Kidney epithelial cell (primary cell): ENCODE measurements around the gene GJC2. TPM values are rescaled to one million over a fixed set of nuclear protein-coding genes. Genes with fewer than 3 reads are reported as not detected.
"Not testable (repeated sequence)": the region's sequence is repeated elsewhere in the genome, so short reads cannot be mapped to it uniquely, and the experiment has no call there.

Experiments used
- DNase-seq: peaks from one replicate; pipeline ENCODE4 v3.0.0-alpha.2; 2010; ENCODE audit warnings: low read depth
- H3K27me3 ChIP-seq: 2 replicates; pipeline ENCODE4 v1.6.0; 2011; ENCODE audit warnings: low read length; ENCODE audit not compliant: control insufficient read depth, insufficient read depth
- H3K36me3 ChIP-seq: 2 replicates; pipeline ENCODE4 v1.5.1; 2011; ENCODE audit warnings: low read length; ENCODE audit not compliant: control insufficient read depth, insufficient read depth
- H3K4me3 ChIP-seq: 2 replicates; pipeline ENCODE4 v1.5.1; 2011; ENCODE audit warnings: low read depth, mild to moderate bottlenecking, control low read depth, low read length
- total RNA-seq: library from RNA; depleted of rRNA; stranded (reverse); fragments of >200 nt; gene quantifications from 2 replicates; pipeline ENCODE4 v1.2.3, GENCODE V29; 2015
- TF ChIP-seq, protein P1 (sequence below): IDR thresholded peaks from 2 replicates; pipeline ENCODE4 v1.5.1; 2011; ENCODE audit warnings: mild to moderate bottlenecking, moderate library complexity, low read length, control low read depth, inconsistent platforms; ENCODE audit not compliant: insufficient read depth, poor library complexity, severe bottlenecking

Gene GJC2
- total RNA-seq, 1 donor from 2014 or later = 0.38 TPM

DNA sequence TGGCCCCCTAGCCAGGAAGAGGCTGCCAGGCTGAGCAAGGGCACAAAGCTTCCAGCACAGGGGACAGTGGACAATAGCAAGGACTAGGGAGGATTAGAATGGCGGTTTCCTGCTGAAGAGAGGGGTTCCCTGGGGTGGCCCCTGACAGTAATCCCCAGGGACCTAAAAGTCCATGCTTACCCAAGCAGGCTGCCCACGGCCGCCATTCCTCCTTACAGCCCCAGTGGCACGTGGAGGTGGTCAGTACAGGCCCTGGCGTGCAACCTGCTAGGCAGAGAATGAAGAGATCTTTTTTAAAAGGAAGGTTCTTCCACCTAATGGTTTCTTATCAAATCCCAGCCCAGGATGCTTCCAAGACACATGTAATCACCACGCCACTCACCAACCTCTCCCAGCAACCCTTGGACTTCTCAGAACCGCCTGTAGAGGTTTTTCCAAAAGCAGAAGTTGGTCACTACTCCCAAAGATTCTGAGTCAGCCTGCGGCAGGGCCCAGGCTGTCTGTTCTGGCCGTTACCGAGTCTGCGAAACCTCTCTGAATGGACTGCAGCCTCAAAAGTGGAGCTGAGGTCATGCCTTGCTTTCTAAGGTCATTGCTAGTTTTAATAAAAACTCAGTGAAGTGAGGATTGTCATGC, 41.6 kb upstream of the GJC2 start:
- H3K4me3 ChIP-seq = peak overlapping the region; percentile 72
- no peak for DNase-seq
- TF ChIP-seq, protein P1, sequence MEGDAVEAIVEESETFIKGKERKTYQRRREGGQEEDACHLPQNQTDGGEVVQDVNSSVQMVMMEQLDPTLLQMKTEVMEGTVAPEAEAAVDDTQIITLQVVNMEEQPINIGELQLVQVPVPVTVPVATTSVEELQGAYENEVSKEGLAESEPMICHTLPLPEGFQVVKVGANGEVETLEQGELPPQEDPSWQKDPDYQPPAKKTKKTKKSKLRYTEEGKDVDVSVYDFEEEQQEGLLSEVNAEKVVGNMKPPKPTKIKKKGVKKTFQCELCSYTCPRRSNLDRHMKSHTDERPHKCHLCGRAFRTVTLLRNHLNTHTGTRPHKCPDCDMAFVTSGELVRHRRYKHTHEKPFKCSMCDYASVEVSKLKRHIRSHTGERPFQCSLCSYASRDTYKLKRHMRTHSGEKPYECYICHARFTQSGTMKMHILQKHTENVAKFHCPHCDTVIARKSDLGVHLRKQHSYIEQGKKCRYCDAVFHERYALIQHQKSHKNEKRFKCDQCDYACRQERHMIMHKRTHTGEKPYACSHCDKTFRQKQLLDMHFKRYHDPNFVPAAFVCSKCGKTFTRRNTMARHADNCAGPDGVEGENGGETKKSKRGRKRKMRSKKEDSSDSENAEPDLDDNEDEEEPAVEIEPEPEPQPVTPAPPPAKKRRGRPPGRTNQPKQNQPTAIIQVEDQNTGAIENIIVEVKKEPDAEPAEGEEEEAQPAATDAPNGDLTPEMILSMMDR = no peak
- no peaks in the 10 kb centered on the region for H3K27me3 ChIP-seq
- no peaks in the 10 kb centered on the region for H3K36me3 ChIP-seq

DNA sequence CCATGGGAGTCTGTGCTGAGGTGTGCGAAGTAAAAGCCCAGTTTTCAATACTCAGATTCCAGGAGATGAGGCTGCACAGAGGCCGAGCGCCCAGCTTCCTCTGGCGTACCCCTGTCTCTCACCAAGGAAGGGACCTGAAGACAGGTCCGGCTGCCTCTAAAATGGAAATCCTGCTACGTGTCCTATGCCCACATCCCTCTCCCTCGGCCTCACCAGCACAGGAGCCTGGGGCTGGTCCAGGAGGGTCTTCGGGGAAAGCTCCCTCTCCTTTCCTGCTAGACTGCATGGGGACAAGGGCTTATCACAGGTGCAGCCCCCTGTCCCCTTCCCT, 41.0 kb upstream of the GJC2 start:
- no peak for DNase-seq
- Histone ChIP-seq H3K27me3 (no peaks in the 10 kb centered on the region), H3K36me3 (no peaks in the 10 kb centered on the region), H3K4me3 (peak overlapping the region; percentile 72)
- TF ChIP-seq, protein P1 = no peak

DNA sequence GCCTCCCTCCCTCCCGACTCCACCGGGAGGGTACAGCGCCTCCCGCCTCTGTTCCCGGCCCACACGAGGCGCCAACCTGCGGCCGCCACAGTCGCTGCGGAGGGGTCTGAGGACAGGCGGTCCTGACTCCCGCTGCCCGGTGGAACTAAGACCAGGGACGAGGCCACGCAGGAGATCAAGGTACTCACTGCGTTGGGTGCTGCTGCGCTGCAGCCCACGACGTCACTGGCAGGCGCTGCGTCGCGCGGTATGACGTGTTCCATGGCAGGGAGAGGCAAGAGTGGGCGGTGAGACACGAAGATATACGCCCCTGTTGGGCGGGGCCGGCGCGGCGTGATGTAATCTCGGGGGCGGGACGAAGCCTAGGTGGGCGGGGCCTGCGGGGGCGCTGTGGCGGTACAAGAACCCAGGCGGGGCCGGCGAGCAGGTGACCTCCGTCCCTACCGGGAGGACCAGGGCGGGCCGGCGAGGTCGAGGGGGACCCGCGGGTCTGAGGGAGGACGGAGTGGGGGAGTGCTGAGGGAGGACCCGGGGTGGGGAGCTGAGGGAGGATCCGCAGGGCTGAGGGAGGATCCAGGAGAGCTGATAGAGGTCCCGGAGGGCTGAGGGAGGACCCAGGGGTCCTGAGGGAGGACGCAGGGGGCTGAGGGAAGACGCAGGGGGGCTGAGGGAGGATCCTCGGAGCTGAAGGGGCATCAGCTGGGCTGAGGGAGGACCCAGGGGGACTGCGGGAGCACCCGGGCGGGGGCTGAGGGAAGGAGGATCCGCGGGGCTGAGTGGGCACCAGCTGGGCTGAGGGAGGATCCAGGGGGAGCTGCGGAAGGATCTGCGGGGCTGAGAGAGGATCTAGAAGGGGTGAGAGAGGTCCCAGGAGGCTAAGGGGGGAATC, 40.4 kb upstream of the GJC2 start, which contains the start of gene MRPL55:
TSS of gene MRPL55 (minus strand) at position 227 of the 889 bp plus-strand sequence. CDS start 1,039 bp downstream, outside the sequence.
- Histone ChIP-seq H3K27me3 (no peaks in the 10 kb centered on the region), H3K4me3 (peak within 1 kb of the TSS; percentile 72), H3K36me3 (no peaks in the 10 kb centered on the region)
- TF ChIP-seq, protein P1 = no peak
- peak; percentile 81 for DNase-seq

DNA sequence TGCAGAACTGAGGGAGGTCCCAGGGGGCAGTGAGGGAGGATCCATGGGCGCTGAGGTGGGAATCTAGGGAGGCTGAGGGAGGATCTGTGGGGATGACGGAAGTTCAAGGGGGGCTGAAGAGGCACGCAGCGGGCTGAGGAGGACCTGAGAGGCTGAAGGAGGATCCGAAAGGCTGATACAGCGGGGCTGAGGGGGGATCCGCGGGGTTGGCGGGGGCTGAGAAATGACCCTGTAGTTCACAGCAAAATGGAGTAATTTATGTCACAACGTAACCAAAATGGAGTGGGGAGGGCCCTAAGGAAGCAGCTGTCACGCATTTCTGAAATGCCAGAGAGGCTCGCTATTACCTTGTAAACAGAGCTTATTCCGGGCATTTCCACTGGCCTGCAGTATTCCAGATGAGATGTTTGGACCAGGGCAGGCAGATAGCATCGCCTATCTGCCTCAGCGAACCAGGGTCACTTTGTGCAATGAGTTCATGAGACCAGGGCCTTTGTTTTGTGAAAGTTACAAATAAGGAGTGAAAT, 39.7 kb upstream of the GJC2 start:
- Histone ChIP-seq H3K27me3 (no peaks in the 10 kb centered on the region), H3K4me3 (peak overlapping the region; percentile 72), H3K36me3 (no peaks in the 10 kb centered on the region)
- no peak for DNase-seq
- TF ChIP-seq, protein P1 = no peak

DNA sequence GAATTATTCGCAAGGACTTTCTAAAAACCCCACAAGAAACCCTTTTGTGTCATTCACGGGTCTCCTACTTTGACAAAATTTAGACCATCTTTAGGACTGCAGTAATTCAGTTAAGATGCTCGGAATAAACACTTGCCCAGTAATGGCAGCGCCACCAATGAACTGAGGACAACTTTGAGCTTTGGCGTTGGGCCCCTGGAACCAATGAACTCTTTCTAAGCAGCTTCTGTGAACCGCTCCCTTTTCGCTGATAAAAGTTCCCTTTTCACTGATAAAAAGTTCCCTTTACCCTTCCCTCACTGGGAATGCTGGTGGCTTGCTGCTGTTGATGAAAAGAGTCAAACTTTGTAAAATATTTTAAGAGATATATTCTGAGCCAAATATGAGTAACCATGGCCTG, 39.2 kb upstream of the GJC2 start:
- Histone ChIP-seq H3K27me3 (no peaks in the 10 kb centered on the region), H3K36me3 (no peaks in the 10 kb centered on the region), H3K4me3 (no peak overlapping the region)
- TF ChIP-seq, protein P1 = no peak
- no peak for DNase-seq

DNA sequence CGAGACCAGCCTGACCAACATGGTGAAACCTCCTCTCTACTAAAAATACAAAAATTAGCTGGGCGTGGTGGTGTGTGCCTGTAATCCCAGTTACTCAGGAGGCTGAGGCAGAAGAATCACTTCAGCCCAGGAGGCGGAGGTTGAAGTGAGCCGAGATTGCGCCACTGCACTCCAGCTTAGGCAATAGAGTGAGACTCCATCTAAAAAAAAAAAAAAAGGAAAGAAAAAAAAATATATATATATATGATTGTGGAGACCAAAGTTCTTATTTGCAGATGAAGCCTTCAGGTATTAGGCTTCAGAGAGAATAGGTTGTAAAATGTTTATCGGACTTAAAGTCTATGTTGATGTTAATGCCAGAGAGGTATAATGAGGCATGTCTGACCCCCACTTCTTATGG, 38.4 kb upstream of the GJC2 start:
- not testable (repeated sequence) for H3K27me3 ChIP-seq, DNase-seq, H3K4me3 ChIP-seq, H3K36me3 ChIP-seq
